ENCODE results near the gene POU6F1.
"Not testable (repeated sequence)": the region's sequence is repeated elsewhere in the genome, so short reads cannot be mapped to it uniquely, and the experiment has no call there.

The POU6F1 gene, protein sequence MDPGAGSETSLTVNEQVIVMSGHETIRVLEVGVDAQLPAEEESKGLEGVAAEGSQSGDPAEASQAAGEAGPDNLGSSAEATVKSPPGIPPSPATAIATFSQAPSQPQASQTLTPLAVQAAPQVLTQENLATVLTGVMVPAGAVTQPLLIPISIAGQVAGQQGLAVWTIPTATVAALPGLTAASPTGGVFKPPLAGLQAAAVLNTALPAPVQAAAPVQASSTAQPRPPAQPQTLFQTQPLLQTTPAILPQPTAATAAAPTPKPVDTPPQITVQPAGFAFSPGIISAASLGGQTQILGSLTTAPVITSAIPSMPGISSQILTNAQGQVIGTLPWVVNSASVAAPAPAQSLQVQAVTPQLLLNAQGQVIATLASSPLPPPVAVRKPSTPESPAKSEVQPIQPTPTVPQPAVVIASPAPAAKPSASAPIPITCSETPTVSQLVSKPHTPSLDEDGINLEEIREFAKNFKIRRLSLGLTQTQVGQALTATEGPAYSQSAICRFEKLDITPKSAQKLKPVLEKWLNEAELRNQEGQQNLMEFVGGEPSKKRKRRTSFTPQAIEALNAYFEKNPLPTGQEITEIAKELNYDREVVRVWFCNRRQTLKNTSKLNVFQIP

GRCh38 chr12:51217968-51218606, at the start of gene POU6F1:
Gene POU6F1 (minus strand): TSS chr12:51218062. CDS start chr12:51206836, 11,226 bp downstream.
- peak; percentile 71 for DNase-seq

DNA sequence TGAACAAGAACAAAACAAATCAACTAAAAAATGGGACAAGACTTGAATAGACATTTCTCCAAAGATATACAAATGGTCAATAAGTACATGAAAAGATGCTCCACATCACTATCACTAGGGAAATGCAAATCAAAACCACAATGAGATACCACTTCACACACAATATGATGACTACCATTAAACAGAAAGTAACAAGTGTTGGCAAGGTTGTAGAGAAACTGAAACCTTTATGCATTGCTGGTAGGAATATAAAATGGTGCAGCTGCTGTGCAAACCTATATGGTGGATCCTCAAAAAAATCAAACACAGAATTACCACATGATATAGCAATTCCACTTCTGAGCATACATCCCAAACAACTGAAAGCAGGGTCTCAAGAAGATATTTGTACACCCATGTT, 47.2 kb upstream of the POU6F1 start:
- DNase-seq = no peak

- no peak for DNase-seq
Observed at GRCh38 chr12:51264297-51264696, 46.4 kb upstream of the POU6F1 start.

DNA sequence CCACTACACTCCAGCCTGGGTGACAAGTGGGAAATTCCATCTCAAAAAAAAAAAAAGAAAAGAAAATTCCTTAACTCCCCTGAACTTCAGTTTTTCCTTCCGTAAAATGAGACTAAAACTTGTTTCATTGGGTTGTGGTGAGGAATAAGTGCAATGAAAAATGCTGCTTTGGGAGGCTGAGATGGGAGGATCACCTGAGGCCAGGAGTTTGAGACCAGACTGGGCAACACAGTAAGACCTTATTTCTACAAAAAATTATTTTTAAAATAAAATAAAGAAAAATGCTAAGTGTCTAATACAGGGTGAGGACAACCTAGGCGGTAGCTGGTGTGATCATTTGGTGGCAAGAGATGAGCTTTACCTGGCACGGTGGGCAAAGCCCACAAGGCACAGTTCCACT, 45.5 kb upstream of the POU6F1 start:
- no peak for DNase-seq

- no peak for DNase-seq
Observed at GRCh38 chr12:51262758-51263177, 44.9 kb upstream of the POU6F1 start.

GRCh38 chr12:51259600-51259999, 41.7 kb upstream of the POU6F1 start:
- not testable (repeated sequence) for DNase-seq

- no peak for DNase-seq
Observed at GRCh38 chr12:51254536-51254935, 36.7 kb upstream of the POU6F1 start.

DNA sequence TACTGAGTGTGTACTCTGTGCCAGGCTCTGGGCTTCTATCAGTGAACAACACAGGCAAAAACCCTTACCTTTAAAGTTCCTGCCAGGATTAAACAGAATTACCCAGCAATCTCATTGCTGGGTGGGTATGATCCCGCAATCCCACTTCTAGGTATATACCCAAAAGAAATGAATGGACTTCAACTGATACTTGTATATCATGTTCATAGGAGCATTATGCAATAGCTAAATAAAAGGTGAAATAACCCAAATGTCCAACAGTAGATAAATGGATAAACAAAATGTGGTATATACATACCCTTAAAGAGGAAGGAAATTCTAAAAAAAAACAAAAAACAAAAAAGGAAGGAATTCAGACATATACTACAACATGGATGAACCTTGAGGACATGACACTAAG, 35.4 kb upstream of the POU6F1 start:
- no peak for DNase-seq

GRCh38 chr12:51247523-51248206, 29.8 kb upstream of the POU6F1 start:
- no peak for DNase-seq

- peak; percentile 25 for DNase-seq
Observed at GRCh38 chr12:51246254-51246853, 28.5 kb upstream of the POU6F1 start.

- DNase-seq = no peak
Observed at GRCh38 chr12:51245476-51246253, 27.8 kb upstream of the POU6F1 start.

DNA sequence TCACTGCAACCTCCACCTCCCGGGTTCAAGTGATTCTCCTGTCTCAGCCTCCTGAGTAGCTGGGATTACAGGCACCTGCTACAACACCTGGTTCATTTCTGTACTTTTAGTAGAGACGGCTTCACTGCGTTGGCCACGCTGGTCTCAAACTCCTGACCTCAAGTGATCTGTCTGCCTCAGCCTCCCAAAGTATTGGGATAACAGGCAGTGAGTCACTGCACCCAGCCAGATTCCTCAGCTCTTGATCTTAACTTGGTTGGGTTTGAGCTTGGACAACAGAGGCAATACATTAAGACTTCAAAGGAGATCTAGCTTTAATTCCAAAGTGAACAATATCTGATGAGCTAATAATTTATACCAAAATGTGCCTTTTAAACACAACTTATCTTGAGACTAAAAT, 26.4 kb upstream of the POU6F1 start:
- no peak for DNase-seq

DNA sequence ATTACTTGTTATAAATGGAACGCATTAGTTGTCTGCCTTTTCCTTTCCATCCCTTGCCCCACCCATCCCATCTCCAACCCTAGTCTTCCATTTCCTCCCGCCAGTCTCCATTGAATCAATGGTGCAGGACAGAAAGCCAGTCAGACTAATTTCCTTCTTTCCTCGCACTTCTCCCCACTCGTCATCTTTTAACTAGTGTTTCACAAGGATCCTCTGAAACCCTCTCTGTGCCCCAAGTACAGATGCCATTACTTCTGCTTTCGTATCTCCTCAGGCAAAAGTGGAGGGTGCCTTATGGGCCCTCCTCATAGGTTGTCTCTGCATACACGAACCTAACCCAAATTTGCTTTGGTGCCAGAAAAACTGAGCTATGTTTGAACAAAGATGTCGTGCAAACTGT, 25.0 kb upstream of the POU6F1 start:
- no peak for DNase-seq

- no peak for DNase-seq
Observed at GRCh38 chr12:51242120-51242519, 24.3 kb upstream of the POU6F1 start.

DNA sequence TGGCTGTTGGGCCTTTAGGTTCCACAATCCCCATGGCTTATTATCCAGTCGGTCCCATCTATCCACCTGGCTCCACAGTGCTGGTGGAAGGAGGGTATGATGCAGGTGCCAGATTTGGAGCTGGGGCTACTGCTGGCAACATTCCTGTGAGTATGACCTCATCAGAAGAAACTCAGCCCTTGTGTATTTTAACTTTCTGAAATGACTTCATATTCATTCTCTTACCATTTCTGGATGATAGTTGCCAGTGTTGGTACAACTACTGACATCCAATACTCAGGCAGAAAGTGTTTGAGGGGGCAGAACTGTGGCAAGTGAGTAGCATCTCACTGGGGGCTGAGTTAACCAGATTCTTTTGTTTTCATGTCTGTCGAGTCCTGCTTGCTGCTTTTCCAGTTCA, 23.1 kb upstream of the POU6F1 start:
- DNase-seq = no peak

- peak; percentile 94 for DNase-seq
Observed at GRCh38 chr12:51238510-51239334, 20.9 kb upstream of the POU6F1 start, which contains the start of gene DAZAP2. Gene DAZAP2 (plus strand): TSS chr12:51238826. CDS start chr12:51238908, 82 bp downstream.

DNA sequence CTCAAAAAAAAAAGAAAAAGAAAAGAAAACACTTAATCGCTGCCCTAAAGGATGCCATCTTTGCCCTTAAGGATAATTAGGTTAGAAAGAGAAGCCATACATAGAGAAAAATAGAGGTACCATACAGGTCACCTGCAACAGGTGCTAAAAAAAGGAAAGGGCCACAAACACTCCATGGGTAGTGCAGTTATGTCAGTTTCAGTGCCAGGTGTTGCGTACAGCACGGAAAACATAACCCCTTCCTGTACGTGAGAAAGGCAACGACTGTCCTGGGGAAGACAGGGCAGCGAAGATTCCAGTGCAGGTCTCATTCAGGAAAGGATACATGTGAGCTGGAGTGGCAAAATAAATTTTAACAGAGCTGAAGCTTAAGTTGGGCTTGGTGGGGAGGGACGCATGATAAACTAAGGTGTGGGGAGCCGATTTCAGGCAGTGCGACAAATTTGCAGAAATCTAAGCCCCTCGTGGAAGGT, 20.2 kb upstream of the POU6F1 start:
- no peak for DNase-seq

DNA sequence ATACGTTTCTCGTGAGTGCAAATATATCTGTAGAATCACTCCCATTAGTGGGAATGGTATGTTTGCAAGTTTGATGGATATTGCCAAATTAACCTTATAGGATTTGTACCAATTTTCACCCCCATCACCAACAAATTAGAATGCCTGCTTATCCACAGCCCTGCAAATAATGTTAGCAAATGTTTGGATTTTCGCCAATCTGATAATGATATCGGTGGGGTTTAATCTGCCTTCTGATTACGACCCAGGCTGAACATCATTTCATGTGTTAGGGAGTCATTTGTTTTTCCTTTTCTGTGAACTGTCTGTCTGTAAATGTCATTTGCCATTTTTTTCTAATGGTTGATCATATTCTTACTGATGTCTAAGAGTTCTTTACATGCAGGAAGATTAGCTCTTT, 16.7 kb upstream of the POU6F1 start:
- DNase-seq = no peak

- DNase-seq = no peak
Observed at GRCh38 chr12:51232642-51233041, 14.8 kb upstream of the POU6F1 start.

DNA sequence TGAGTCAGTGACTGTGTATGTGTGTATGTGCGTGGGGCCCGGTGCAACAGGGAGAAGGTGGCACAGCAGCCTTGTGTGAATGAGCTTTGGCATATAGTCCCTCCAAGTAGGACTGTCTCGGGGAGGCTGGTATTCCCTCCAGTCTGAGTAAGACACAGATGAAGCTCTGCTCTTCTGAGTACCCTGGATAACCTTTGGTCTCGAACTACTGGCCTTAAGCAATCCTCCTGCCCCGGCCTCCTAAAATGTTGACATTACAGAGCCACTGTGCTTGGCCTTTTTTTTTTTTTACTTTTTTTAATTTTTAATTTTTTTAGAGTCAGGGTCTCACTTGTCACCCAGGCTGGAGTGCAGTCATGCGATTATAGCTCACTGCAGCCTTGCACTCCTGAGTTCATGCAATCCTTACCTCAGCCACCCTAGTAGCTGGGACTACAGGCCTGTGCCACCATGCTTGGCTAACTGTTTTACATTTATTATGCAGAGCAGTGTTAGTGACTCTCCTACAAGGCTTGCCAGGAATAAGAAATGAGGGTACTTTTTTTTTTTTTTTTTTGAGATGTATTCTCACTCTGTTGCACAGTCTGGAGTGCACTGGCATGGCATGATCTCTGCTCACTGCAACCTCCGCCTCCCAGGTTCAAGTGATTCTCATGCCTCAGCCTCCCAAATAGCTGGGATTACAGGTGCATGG, 11.4 kb upstream of the POU6F1 start:
- DNase-seq = no peak
